Measurements from ENCODE around the gene FEZF1.

The FEZF1 gene

GRCh38 chr7:122304319-122304975, at the start of gene FEZF1:
TSS of gene FEZF1 (minus strand) at chr7:122304750. CDS start at chr7:122304437, 313 bp downstream.
- Mint-ChIP-seq H3K36me3 (ENCODE audit: low read depth) (no peaks in the 10 kb centered on the region), H3K4me1 (peaks cover 38% of the 10 kb centered on the region), H3K9me3 (no peaks in the 10 kb centered on the region), H3K27me3 (ENCODE audit: low read depth) (peaks cover 100% of the 10 kb centered on the region), H3K27ac (no peak within 1 kb of the TSS), H3K4me3 (peak within 1 kb of the TSS; percentile 76 to 79 (median 78))
- no peak for TF ChIP-seq CTCF (IDR thresholded peaks at IDR 0.05; ENCODE audit: unreplicated experiment in 3 of 3)

- no peaks in the 10 kb centered on the region for H3K9me3 Mint-ChIP-seq
- no peaks in the 10 kb centered on the region for H3K36me3 Mint-ChIP-seq (ENCODE audit: low read depth)
- H3K27ac Mint-ChIP-seq, result no peak overlapping the region
- H3K4me1 Mint-ChIP-seq, result no peaks in the 10 kb centered on the region
- H3K4me3 Mint-ChIP-seq, result no peak overlapping the region
- no peak for TF ChIP-seq CTCF (IDR thresholded peaks at IDR 0.05; ENCODE audit: unreplicated experiment in 3 of 3)
- peaks cover 23% of the 10 kb centered on the region for H3K27me3 Mint-ChIP-seq (ENCODE audit: low read depth)
Observed at GRCh38 chr7:122352454-122352853, 47.9 kb upstream of the FEZF1 start.

GRCh38 chr7:122350701-122351100, 46.2 kb upstream of the FEZF1 start:
- Mint-ChIP-seq H3K36me3 (ENCODE audit: low read depth) (no peaks in the 10 kb centered on the region), H3K27ac (no peak overlapping the region), H3K9me3 (no peaks in the 10 kb centered on the region), H3K4me1 (no peaks in the 10 kb centered on the region), H3K4me3 (no peak overlapping the region), H3K27me3 (ENCODE audit: low read depth) (peaks cover 24% of the 10 kb centered on the region)
- no peak for TF ChIP-seq CTCF (IDR thresholded peaks at IDR 0.05; ENCODE audit: unreplicated experiment in 3 of 3)

DNA sequence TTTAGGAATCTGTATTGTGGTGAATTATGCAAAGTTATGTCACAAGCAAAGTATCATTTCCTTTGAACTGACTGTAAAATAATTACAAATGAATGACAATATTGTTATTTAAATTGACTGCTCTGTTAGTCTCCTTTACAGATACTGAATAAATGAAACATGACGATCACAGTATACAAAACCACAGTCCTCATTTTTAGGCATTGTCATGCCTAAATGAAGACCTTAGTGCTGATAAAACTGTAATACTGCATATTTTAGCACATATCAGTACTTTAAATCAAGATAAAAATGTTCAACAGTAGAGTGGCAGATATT, 39.7 kb upstream of the FEZF1 start:
- Mint-ChIP-seq H3K27me3 (ENCODE audit: low read depth) (peaks cover 10% of the 10 kb centered on the region), H3K4me3 (no peak overlapping the region), H3K4me1 (no peaks in the 10 kb centered on the region), H3K9me3 (no peaks in the 10 kb centered on the region), H3K27ac (no peak overlapping the region), H3K36me3 (ENCODE audit: low read depth) (no peaks in the 10 kb centered on the region)
- no peak for TF ChIP-seq CTCF (IDR thresholded peaks at IDR 0.05; ENCODE audit: unreplicated experiment in 3 of 3)

DNA sequence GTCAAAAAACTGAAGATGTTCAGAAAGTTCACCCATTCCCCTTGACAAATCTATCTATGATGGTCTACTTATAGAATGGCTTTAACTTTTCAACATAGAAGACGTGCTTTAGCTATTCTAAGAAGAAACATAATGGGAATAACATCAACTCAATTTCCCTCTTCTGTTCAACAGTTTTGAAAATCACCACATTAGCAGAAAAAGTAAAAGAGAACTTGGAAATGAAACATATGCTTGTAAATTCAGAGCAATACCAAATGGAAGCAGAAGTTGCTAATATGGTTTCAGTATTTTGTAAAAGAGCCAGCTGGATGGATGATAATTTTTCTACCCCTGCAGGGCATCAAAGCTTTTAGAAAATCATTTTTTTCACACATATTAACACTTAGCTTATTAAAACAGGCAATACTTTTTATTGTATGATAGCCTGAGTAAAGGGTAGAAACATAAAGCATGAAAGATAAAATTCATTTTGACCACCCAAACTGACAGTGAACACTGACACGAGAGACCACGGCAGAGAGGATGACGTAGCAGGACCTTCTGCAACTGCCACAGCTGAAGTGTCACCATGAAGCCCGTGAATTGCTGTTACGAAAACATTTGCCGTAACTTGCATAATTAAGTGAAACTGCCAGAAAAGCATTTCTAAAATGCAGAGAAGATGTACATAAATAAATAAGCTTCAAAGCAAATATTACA, 39.2 kb upstream of the FEZF1 start:
- Mint-ChIP-seq H3K27me3 (ENCODE audit: low read depth) (peaks cover 8% of the 10 kb centered on the region), H3K4me3 (no peak overlapping the region), H3K27ac (no peak overlapping the region), H3K4me1 (no peaks in the 10 kb centered on the region), H3K9me3 (no peaks in the 10 kb centered on the region), H3K36me3 (ENCODE audit: low read depth) (no peaks in the 10 kb centered on the region)
- no peak for TF ChIP-seq CTCF (IDR thresholded peaks at IDR 0.05; ENCODE audit: unreplicated experiment in 3 of 3)

DNA sequence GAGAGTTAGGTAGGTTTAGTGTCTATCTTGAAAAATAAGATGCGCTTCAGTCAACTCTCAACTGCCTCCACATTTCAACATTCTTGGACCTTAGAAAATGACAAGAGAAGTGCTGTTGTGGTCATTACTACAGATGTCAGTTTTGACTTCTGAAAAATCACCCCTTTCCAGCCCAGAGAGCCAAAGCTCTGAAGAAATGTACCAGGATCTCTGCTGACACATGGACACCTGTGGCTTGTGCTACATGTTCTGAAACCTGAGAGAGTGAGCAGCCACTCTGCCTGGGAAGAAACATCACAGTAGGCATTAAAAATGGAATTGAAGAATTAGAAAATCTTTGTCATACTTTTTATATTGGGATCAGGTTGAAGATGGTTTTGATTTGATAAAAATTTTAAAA, 35.9 kb upstream of the FEZF1 start:
- no peak overlapping the region for H3K4me3 Mint-ChIP-seq
- H3K4me1 Mint-ChIP-seq, result no peaks in the 10 kb centered on the region
- no peak for TF ChIP-seq CTCF (IDR thresholded peaks at IDR 0.05; ENCODE audit: unreplicated experiment in 3 of 3)
- no peak overlapping the region for H3K27ac Mint-ChIP-seq
- no peaks in the 10 kb centered on the region for H3K36me3 Mint-ChIP-seq (ENCODE audit: low read depth)
- no peaks in the 10 kb centered on the region for H3K9me3 Mint-ChIP-seq
- H3K27me3 Mint-ChIP-seq (ENCODE audit: low read depth), result peaks cover 3% of the 10 kb centered on the region

All from nephron (organoid).